ENCODE results near the gene SLC22A23.

The SLC22A23 gene

DNA sequence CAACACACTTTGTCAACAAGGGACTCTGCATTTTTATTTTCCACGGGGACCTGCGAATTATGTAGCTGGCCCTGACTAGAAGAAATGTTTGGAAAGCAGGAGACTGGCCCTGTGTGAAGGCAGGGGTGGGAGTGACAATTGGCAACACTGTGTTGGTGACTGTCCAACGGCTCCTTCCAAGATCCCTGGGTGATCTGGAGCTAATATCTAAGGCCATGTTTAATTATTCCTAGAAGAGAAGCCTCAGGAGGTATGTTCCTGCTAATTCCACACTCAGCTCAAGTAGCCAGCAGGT is 13.7 kb downstream of the SLC22A23 start:
- Histone ChIP-seq H3K14ac (ENCODE audit: low read length in 2 of 2) (no peak overlapping the region), H3K18ac (ENCODE audit: low read depth in 1 of 2, low read length in 2 of 2) (no peak overlapping the region), H3K79me1 (replicated peaks; ENCODE audit: low read length, poor library complexity, severe bottlenecking) (no peaks in the 10 kb centered on the region), H2AK5ac (ENCODE audit: low read length, severe bottlenecking) (no peak overlapping the region), H2BK15ac (ENCODE audit: low read depth, poor library complexity, severe bottlenecking) (no peak overlapping the region), H3K4me1 (ENCODE audit: control insufficient read depth, insufficient read depth, low read depth, low read length) (peaks cover 8% of the 10 kb centered on the region), H3K4ac (ENCODE audit: low read depth in 1 of 2, low read length in 2 of 2) (no peak overlapping the region), H3K4me3 (ENCODE audit: insufficient read depth in 1 of 2, low read depth in 1 of 2, low read length in 2 of 2) (no peak overlapping the region), H2BK12ac (ENCODE audit: low read length in 2 of 2) (peak overlapping the region in 1 of 2 experiments; percentile 33), H3K4me2 (ENCODE audit: low read length, poor library complexity, severe bottlenecking) (no peak overlapping the region), H3K9me3 (ENCODE audit: control insufficient read depth, low read length) (no peaks in the 10 kb centered on the region), H3K27ac (ENCODE audit: low read length, poor library complexity, severe bottlenecking) (no peak overlapping the region), H2AFZ (ENCODE audit: low read depth, low read length) (no peak overlapping the region), H3K36me3 (ENCODE audit: control insufficient read depth in 1 of 2, insufficient read depth in 2 of 2, low read depth in 1 of 2, low read length in 2 of 2) (no peaks in the 10 kb centered on the region), H3K27me3 (ENCODE audit: control insufficient read depth in 1 of 2, insufficient read depth in 1 of 2, low read length in 2 of 2) (no peaks in the 10 kb centered on the region), H2BK5ac (ENCODE audit: low read depth, low read length, poor library complexity, severe bottlenecking) (no peak overlapping the region), H3K23ac (ENCODE audit: low read length in 2 of 2) (no peak overlapping the region), H3K9ac (ENCODE audit: low read length) (no peak overlapping the region), H2BK120ac (ENCODE audit: low read depth, low read length) (no peak overlapping the region), H4K8ac (ENCODE audit: low read length) (no peak overlapping the region), H4K91ac (ENCODE audit: low read length) (no peak overlapping the region)
- WGBS, result 72% methylated on average over 3 of the region's 3 CpGs
- no peak for DNase-seq

DNA sequence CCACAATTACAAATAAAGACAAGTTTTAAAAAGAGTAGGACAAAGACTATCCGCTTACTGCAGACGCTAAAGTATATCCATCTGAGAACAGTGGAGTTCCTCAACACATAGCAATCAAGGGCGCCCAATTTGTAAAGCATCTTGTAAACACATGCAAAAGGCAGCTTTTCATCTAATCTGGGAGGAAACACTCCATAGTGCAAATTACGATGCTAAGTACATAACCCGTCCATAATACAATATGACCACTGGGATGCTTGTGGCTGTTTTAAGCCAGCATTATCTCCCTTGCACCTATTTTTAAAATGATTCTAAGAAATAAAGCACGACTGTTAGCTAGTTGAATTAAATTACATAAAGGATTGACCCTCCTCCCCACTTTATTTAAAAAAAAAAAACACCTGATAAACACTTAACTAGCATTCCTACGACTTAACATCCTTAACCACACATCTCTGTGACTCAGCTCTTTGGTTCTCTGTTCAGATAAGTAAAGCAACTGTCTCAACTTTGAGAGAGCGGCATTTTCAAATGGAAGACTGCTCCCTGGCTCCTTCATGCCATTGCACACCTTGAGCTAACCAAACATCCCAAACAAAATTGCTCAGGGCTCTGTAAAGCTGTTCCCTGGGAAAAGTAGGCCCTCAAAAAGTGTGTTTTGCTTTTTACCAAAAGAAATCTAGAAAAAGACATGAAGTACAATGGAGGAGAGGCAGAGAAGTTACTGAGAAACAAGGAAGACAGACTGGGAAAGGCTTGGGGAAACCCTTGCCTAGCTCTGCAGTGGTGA is 14.2 kb downstream of the SLC22A23 start:
- no peak overlapping the region for H2BK12ac ChIP-seq (ENCODE audit: low read length in 2 of 2)
- H3K4me3 ChIP-seq (ENCODE audit: insufficient read depth in 1 of 2, low read depth in 1 of 2, low read length in 2 of 2), result no peak overlapping the region
- H3K27me3 ChIP-seq (ENCODE audit: control insufficient read depth in 1 of 2, insufficient read depth in 1 of 2, low read length in 2 of 2), result no peaks in the 10 kb centered on the region
- no peak overlapping the region for H3K9ac ChIP-seq (ENCODE audit: low read length)
- no peak overlapping the region for H2BK120ac ChIP-seq (ENCODE audit: low read depth, low read length)
- no peak overlapping the region for H3K23ac ChIP-seq (ENCODE audit: low read length in 2 of 2)
- H3K4me1 ChIP-seq (ENCODE audit: control insufficient read depth, insufficient read depth, low read depth, low read length), result peaks cover 11% of the 10 kb centered on the region
- no peak overlapping the region for H3K4ac ChIP-seq (ENCODE audit: low read depth in 1 of 2, low read length in 2 of 2)
- no peak overlapping the region for H2BK15ac ChIP-seq (ENCODE audit: low read depth, poor library complexity, severe bottlenecking)
- no peaks in the 10 kb centered on the region for H3K9me3 ChIP-seq (ENCODE audit: control insufficient read depth, low read length)
- peak; percentile 67 for DNase-seq
- H3K36me3 ChIP-seq (ENCODE audit: control insufficient read depth in 1 of 2, insufficient read depth in 2 of 2, low read depth in 1 of 2, low read length in 2 of 2), result no peaks in the 10 kb centered on the region
- no peaks in the 10 kb centered on the region for H3K79me1 ChIP-seq (replicated peaks; ENCODE audit: low read length, poor library complexity, severe bottlenecking)
- no peak overlapping the region for H3K18ac ChIP-seq (ENCODE audit: low read depth in 1 of 2, low read length in 2 of 2)
- H2AFZ ChIP-seq (ENCODE audit: low read depth, low read length), result no peak overlapping the region
- WGBS, result 53% methylated on average over 8 of the region's 8 CpGs
- H2BK5ac ChIP-seq (ENCODE audit: low read depth, low read length, poor library complexity, severe bottlenecking), result no peak overlapping the region
- H2AK5ac ChIP-seq (ENCODE audit: low read length, severe bottlenecking), result no peak overlapping the region
- no peak overlapping the region for H3K14ac ChIP-seq (ENCODE audit: low read length in 2 of 2)
- no peak overlapping the region for H3K4me2 ChIP-seq (ENCODE audit: low read length, poor library complexity, severe bottlenecking)
- no peak overlapping the region for H3K27ac ChIP-seq (ENCODE audit: low read length, poor library complexity, severe bottlenecking)
- H4K91ac ChIP-seq (ENCODE audit: low read length), result no peak overlapping the region
- H4K8ac ChIP-seq (ENCODE audit: low read length), result no peak overlapping the region

DNA sequence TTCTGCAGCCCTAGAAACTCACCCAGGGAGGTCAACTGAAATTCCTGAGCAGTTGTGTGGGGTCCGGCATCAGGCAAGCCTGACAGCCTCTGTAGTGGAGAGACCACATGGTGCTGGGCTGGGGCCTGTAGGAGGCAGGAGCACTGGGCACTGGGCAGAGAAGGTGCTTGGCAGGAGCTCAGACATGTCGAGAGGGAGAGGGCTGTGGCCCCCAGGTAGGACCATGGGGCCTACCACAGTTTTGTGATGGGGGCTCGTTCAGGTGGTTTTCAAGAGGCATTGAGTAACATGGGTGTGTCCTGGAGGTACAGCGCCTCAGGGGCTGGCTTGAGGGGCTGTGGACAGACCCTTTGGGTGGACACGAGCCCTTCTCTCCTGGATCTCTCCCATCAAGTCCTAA is 15.9 kb downstream of the SLC22A23 start:
- Histone ChIP-seq H3K4me2 (ENCODE audit: low read length, poor library complexity, severe bottlenecking) (no peak overlapping the region), H3K79me1 (replicated peaks; ENCODE audit: low read length, poor library complexity, severe bottlenecking) (no peaks in the 10 kb centered on the region), H2BK12ac (ENCODE audit: low read length in 2 of 2) (no peak overlapping the region), H2AFZ (ENCODE audit: low read depth, low read length) (no peak overlapping the region), H3K9ac (ENCODE audit: low read length) (no peak overlapping the region), H3K27ac (ENCODE audit: low read length, poor library complexity, severe bottlenecking) (no peak overlapping the region), H3K4me3 (ENCODE audit: insufficient read depth in 1 of 2, low read depth in 1 of 2, low read length in 2 of 2) (no peak overlapping the region), H3K27me3 (ENCODE audit: control insufficient read depth in 1 of 2, insufficient read depth in 1 of 2, low read length in 2 of 2) (no peaks in the 10 kb centered on the region), H3K23ac (ENCODE audit: low read length in 2 of 2) (no peak overlapping the region), H3K4ac (ENCODE audit: low read depth in 1 of 2, low read length in 2 of 2) (no peak overlapping the region), H3K4me1 (ENCODE audit: control insufficient read depth, insufficient read depth, low read depth, low read length) (peaks cover 11% of the 10 kb centered on the region), H2BK5ac (ENCODE audit: low read depth, low read length, poor library complexity, severe bottlenecking) (no peak overlapping the region), H3K18ac (ENCODE audit: low read depth in 1 of 2, low read length in 2 of 2) (no peak overlapping the region), H4K8ac (ENCODE audit: low read length) (peak overlapping the region; percentile 35), H3K36me3 (ENCODE audit: control insufficient read depth in 1 of 2, insufficient read depth in 2 of 2, low read depth in 1 of 2, low read length in 2 of 2) (no peaks in the 10 kb centered on the region), H2BK120ac (ENCODE audit: low read depth, low read length) (no peak overlapping the region), H4K91ac (ENCODE audit: low read length) (no peak overlapping the region), H2BK15ac (ENCODE audit: low read depth, poor library complexity, severe bottlenecking) (no peak overlapping the region), H3K9me3 (ENCODE audit: control insufficient read depth, low read length) (no peaks in the 10 kb centered on the region), H3K14ac (ENCODE audit: low read length in 2 of 2) (no peak overlapping the region), H2AK5ac (ENCODE audit: low read length, severe bottlenecking) (no peak overlapping the region)
- 97% methylated on average over 4 of the region's 5 CpGs for whole genome bisulfite sequencing
- DNase-seq, result no peak

DNA sequence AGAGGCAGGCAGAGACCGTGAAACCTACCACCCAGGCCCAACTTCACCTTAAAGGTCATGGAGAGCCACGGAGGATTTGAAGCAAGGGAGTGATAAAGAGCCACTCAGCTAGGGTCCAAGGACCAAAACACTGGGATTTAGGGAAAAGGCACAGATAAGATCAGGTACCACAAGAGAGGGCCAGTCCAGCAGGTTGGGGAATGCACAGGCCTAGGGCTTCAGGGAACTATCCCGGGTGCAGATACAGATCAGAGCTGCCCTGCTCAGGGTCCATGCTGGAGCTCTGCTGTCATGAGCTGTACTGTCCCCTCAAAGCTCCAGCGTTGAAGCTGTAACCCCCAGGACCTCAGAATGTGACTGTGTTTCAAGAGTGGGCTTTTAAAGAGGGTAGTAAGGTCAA is 16.9 kb downstream of the SLC22A23 start:
- Histone ChIP-seq H3K9me3 (ENCODE audit: control insufficient read depth, low read length) (no peaks in the 10 kb centered on the region), H3K4me1 (ENCODE audit: control insufficient read depth, insufficient read depth, low read depth, low read length) (peaks cover 11% of the 10 kb centered on the region), H3K4ac (ENCODE audit: low read depth in 1 of 2, low read length in 2 of 2) (peak overlapping the region in 1 of 2 experiments; percentile 26), H3K36me3 (ENCODE audit: control insufficient read depth in 1 of 2, insufficient read depth in 2 of 2, low read depth in 1 of 2, low read length in 2 of 2) (peaks cover 0 to 3% of the 10 kb centered on the region in 2 experiments), H2BK5ac (ENCODE audit: low read depth, low read length, poor library complexity, severe bottlenecking) (no peak overlapping the region), H4K91ac (ENCODE audit: low read length) (no peak overlapping the region), H4K8ac (ENCODE audit: low read length) (no peak overlapping the region), H3K9ac (ENCODE audit: low read length) (no peak overlapping the region), H2AFZ (ENCODE audit: low read depth, low read length) (no peak overlapping the region), H3K14ac (ENCODE audit: low read length in 2 of 2) (no peak overlapping the region), H3K4me2 (ENCODE audit: low read length, poor library complexity, severe bottlenecking) (no peak overlapping the region), H2BK15ac (ENCODE audit: low read depth, poor library complexity, severe bottlenecking) (no peak overlapping the region), H3K18ac (ENCODE audit: low read depth in 1 of 2, low read length in 2 of 2) (no peak overlapping the region), H3K27me3 (ENCODE audit: control insufficient read depth in 1 of 2, insufficient read depth in 1 of 2, low read length in 2 of 2) (peaks cover 0 to 4% of the 10 kb centered on the region in 2 experiments), H2BK12ac (ENCODE audit: low read length in 2 of 2) (peak overlapping the region in 1 of 2 experiments; percentile 19), H2AK5ac (ENCODE audit: low read length, severe bottlenecking) (no peak overlapping the region), H2BK120ac (ENCODE audit: low read depth, low read length) (no peak overlapping the region), H3K79me1 (replicated peaks; ENCODE audit: low read length, poor library complexity, severe bottlenecking) (no peaks in the 10 kb centered on the region), H3K27ac (ENCODE audit: low read length, poor library complexity, severe bottlenecking) (no peak overlapping the region), H3K4me3 (ENCODE audit: insufficient read depth in 1 of 2, low read depth in 1 of 2, low read length in 2 of 2) (no peak overlapping the region), H3K23ac (ENCODE audit: low read length in 2 of 2) (no peak overlapping the region)
- DNase-seq, result no peak
- 90% methylated on average over 4 of the region's 4 CpGs for WGBS

All from mesenchymal stem cell (in vitro differentiated cells and primary cell).